Measurements from ENCODE around the gene LMTK3. TPM values are rescaled to one million over a fixed set of nuclear protein-coding genes. Genes with fewer than 3 reads are reported as not detected.

Gene LMTK3
- total RNA-seq, 1 experiment from 2014 or later: 10.6 TPM

DNA sequence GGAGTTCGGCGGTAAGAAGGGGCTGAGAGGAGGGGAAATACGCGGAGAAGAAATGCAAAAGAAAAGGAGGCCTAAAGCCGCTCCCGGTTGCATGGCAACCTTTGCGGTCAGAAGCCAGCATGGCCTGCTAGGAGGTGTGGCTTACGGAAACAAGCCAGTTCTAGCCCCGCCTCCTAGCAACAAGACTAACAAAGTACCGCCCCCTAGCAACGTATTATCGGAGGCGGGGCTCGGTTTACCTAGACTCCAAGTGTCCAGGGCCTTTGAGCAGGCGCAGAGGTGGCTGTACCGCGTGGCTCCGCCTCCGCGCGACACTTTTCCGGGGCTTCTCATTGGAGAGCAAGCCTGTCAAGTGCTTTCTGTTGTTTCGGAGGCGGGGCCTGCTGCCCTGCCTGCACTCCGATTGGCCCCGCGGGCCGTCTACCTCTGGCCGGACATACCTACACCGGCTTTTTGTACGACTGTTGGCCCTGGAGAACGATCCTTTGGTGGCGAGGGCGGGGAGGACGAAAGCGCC lies 42.8 kb downstream of the LMTK3 start:
- CTCF ChIA-PET: no interaction called here
- H3K27me3 ChIP-seq (ENCODE audit: control insufficient read depth, insufficient read depth, low read length): no peaks in the 10 kb centered on the region
- no peaks in the 10 kb centered on the region for H3K9me3 ChIP-seq (ENCODE audit: control insufficient read depth, insufficient read depth, low read depth, low read length)
- BruUV-seq (replicated peaks): no TSS peak
- TF ChIP-seq, protein P1, sequence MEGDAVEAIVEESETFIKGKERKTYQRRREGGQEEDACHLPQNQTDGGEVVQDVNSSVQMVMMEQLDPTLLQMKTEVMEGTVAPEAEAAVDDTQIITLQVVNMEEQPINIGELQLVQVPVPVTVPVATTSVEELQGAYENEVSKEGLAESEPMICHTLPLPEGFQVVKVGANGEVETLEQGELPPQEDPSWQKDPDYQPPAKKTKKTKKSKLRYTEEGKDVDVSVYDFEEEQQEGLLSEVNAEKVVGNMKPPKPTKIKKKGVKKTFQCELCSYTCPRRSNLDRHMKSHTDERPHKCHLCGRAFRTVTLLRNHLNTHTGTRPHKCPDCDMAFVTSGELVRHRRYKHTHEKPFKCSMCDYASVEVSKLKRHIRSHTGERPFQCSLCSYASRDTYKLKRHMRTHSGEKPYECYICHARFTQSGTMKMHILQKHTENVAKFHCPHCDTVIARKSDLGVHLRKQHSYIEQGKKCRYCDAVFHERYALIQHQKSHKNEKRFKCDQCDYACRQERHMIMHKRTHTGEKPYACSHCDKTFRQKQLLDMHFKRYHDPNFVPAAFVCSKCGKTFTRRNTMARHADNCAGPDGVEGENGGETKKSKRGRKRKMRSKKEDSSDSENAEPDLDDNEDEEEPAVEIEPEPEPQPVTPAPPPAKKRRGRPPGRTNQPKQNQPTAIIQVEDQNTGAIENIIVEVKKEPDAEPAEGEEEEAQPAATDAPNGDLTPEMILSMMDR (IDR thresholded peaks at IDR 0.05): no peak
- TF ChIP-seq TCF7L2 (IDR thresholded peaks at IDR 0.05; ENCODE audit: low read depth, low read length) (no peak), POLR2AphosphoS5 (IDR thresholded peaks at IDR 0.05; ENCODE audit: low read depth, low read length) (no peak; the same call in 1 of the 2 replicates), SIN3A (IDR thresholded peaks at IDR 0.05; ENCODE audit: borderline replicate concordance, insufficient read depth, low read depth, low read length) (peak; percentile 39; the same call in 1 of the 2 replicates)
- TF ChIP-seq, protein P2, sequence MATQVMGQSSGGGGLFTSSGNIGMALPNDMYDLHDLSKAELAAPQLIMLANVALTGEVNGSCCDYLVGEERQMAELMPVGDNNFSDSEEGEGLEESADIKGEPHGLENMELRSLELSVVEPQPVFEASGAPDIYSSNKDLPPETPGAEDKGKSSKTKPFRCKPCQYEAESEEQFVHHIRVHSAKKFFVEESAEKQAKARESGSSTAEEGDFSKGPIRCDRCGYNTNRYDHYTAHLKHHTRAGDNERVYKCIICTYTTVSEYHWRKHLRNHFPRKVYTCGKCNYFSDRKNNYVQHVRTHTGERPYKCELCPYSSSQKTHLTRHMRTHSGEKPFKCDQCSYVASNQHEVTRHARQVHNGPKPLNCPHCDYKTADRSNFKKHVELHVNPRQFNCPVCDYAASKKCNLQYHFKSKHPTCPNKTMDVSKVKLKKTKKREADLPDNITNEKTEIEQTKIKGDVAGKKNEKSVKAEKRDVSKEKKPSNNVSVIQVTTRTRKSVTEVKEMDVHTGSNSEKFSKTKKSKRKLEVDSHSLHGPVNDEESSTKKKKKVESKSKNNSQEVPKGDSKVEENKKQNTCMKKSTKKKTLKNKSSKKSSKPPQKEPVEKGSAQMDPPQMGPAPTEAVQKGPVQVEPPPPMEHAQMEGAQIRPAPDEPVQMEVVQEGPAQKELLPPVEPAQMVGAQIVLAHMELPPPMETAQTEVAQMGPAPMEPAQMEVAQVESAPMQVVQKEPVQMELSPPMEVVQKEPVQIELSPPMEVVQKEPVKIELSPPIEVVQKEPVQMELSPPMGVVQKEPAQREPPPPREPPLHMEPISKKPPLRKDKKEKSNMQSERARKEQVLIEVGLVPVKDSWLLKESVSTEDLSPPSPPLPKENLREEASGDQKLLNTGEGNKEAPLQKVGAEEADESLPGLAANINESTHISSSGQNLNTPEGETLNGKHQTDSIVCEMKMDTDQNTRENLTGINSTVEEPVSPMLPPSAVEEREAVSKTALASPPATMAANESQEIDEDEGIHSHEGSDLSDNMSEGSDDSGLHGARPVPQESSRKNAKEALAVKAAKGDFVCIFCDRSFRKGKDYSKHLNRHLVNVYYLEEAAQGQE (IDR thresholded peaks at IDR 0.05; ENCODE audit: insufficient read depth in 1 of 2, low read depth in 2 of 2, low read length in 1 of 2): no peak
- H3K36me3 ChIP-seq (ENCODE audit: control insufficient read depth, insufficient read depth, low read length): peaks cover 2% of the 10 kb centered on the region; the same call in 1 of the 2 replicates
- peaks cover 2% of the 10 kb centered on the region for H3K4me1 ChIP-seq (ENCODE audit: control insufficient read depth, insufficient read depth, low read length)
- peak; percentile 93 for ATAC-seq
- in situ Hi-C loops (cut with HindIII; ENCODE audit: low pct_unique_long_range_greater_than_20kb, low sequenced_read_pairs) (no loop called here), intact Hi-C loops (cut with micrococcal nuclease; ENCODE audit: unreplicated experiment) (no loop called here)
- peak; percentile 95 for DNase-seq (ENCODE audit: low read depth, low spot score)
- POLR2A ChIA-PET: no interaction called here
- H3K27ac ChIP-seq (ENCODE audit: low read length): peak overlapping the region; percentile 76
- H3K4me3 ChIP-seq (ENCODE audit: low read depth in 2 of 2, low read length in 2 of 2): peak overlapping the region; percentile 57 to 81

DNA sequence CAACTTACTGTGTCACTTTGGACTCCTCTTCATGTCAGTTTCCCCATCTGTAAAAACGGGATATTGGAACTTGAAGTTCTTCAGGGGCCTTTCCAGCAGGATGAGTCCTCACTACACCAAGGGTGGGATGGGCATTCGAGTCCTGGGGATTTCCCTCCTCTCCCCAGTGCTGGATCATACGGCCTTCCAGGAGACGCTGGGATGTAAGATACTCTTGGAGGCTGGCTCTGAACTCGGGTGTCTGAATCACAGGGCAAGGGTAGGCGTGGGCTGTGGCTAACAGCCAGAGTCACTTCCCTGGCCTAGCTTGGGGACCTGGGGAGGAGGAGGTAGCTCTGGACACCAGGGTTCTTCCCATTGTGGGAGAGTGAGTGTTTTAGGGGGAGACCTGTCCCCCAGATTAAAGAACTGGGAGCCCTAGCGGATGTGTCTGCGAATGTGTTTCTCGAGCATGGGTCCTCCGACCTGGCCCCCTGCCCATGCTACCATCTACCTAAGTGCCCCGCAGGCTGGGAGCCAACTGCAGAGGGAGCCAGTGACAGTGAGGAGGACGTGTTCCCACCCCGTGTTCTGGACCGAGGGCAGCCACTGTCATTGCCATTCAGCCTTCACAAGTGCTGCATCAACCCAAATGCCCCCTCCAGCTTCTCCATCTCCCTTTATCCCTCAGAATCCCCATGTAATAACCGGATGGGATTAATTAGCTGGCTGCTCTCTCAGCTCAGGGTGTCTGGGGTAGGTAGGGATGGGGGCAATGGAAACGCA lies 44.9 kb downstream of the LMTK3 start:
- no peak for TF ChIP-seq SIN3A (IDR thresholded peaks at IDR 0.05; ENCODE audit: borderline replicate concordance, insufficient read depth, low read depth, low read length)
- TF ChIP-seq, protein P1 (IDR thresholded peaks at IDR 0.05): no peak
- DNase-seq (ENCODE audit: low read depth, low spot score) (no peak), ATAC-seq (no peak)
- H3K27ac ChIP-seq (ENCODE audit: low read length): no peak overlapping the region
- H3K27me3 ChIP-seq (ENCODE audit: control insufficient read depth, insufficient read depth, low read length): no peaks in the 10 kb centered on the region
- peaks cover 2% of the 10 kb centered on the region for H3K4me1 ChIP-seq (ENCODE audit: control insufficient read depth, insufficient read depth, low read length)
- H3K9me3 ChIP-seq (ENCODE audit: control insufficient read depth, insufficient read depth, low read depth, low read length): no peaks in the 10 kb centered on the region
- H3K4me3 ChIP-seq (ENCODE audit: low read depth in 2 of 2, low read length in 2 of 2): no peak overlapping the region
- ChIA-PET CTCF (no interaction called here), POLR2A (no interaction called here)
- no TSS peak for BruUV-seq (replicated peaks)
- intact Hi-C loops (cut with micrococcal nuclease; ENCODE audit: unreplicated experiment) (no loop called here), in situ Hi-C loops (cut with HindIII; ENCODE audit: low pct_unique_long_range_greater_than_20kb, low sequenced_read_pairs) (no loop called here)
- H3K36me3 ChIP-seq (ENCODE audit: control insufficient read depth, insufficient read depth, low read length): no peaks in the 10 kb centered on the region
